SK-N-SH treated with all-trans-retinoic acid at 6 μM for 48 hours (cell line): ENCODE results near the gene GNAZ.

ENCODE experiments used
- ZFP3 ChIP-seq: fragments of 250-450 bp; sonication (Bioruptor Pico); IDR thresholded peaks from 2 replicates; pipeline ENCODE4 v1.5.0; 2020; ENCODE audit warnings: mild to moderate bottlenecking, moderate library complexity
- ZFP30 ChIP-seq: fragments of 450-650 bp; formaldehyde crosslinking; IDR thresholded peaks from 2 replicates; pipeline ENCODE4 v1.5.0; 2022; ENCODE audit warnings: mild to moderate bottlenecking, moderate library complexity

- TF ChIP-seq ZFP30 (CRISPR knock-in tag) (no peak), ZFP3 (CRISPR knock-in tag) (no peak)
Observed at GRCh38 chr22:23067691-23068090, 2.6 kb upstream of the GNAZ start.
